Activated CD8-positive, alpha-beta memory T cell treated with anti-CD3 and anti-CD28 coated beads for 1 hour (primary cell): ENCODE data around the gene KCNQ5.

Experiments
- DNase-seq, 2 donors: peaks; one replicate each; pipeline ENCODE4 v3.0.0-alpha.2; 2020; ENCODE audit warnings: low read depth in 1 of 2; ENCODE audit errors: extremely low read depth in 1 of 2

KCNQ5 gene

GRCh38 chr6:72832271-72832670 lies 210.4 kb downstream of the KCNQ5 start:
- DNase-seq: no peak

GRCh38 chr6:72835749-72836148 lies 213.9 kb downstream of the KCNQ5 start:
- DNase-seq: no peak

- DNase-seq: no peak
Measured at GRCh38 chr6:72836971-72837370, 215.1 kb downstream of the KCNQ5 start.

- DNase-seq: no peak
Measured at GRCh38 chr6:72841195-72841594, 219.3 kb downstream of the KCNQ5 start.

GRCh38 chr6:72842140-72842539 lies 220.3 kb downstream of the KCNQ5 start:
- no peak for DNase-seq

- DNase-seq: no peak
Measured at GRCh38 chr6:72844614-72845013, 222.8 kb downstream of the KCNQ5 start.

- no peak for DNase-seq
Measured at GRCh38 chr6:72849346-72849745, 227.5 kb downstream of the KCNQ5 start.

GRCh38 chr6:72850040-72850439 lies 228.2 kb downstream of the KCNQ5 start:
- no peak for DNase-seq

- no peak for DNase-seq
Measured at GRCh38 chr6:72850469-72850868, 228.6 kb downstream of the KCNQ5 start.

GRCh38 chr6:72855471-72855870 lies 233.6 kb downstream of the KCNQ5 start:
- no peak for DNase-seq

- no peak for DNase-seq
Measured at GRCh38 chr6:72856801-72857200, 234.9 kb downstream of the KCNQ5 start.

- no peak for DNase-seq
Measured at GRCh38 chr6:72857791-72858585, 236.1 kb downstream of the KCNQ5 start.

- DNase-seq: no peak
Measured at GRCh38 chr6:72861059-72861458, 239.2 kb downstream of the KCNQ5 start.

- DNase-seq: no peak
Measured at GRCh38 chr6:72861935-72862432, 240.1 kb downstream of the KCNQ5 start.

- DNase-seq: no peak
Measured at GRCh38 chr6:72863131-72863530, 241.3 kb downstream of the KCNQ5 start.

GRCh38 chr6:72864236-72864635 lies 242.4 kb downstream of the KCNQ5 start:
- no peak for DNase-seq

- DNase-seq: no peak
Measured at GRCh38 chr6:72864799-72865198, 242.9 kb downstream of the KCNQ5 start.

GRCh38 chr6:72865467-72865866 lies 243.6 kb downstream of the KCNQ5 start:
- DNase-seq: no peak

GRCh38 chr6:72869621-72870020 lies 247.8 kb downstream of the KCNQ5 start:
- no peak for DNase-seq

GRCh38 chr6:72873433-72873832 lies 251.6 kb downstream of the KCNQ5 start:
- DNase-seq: no peak

GRCh38 chr6:72876256-72876655 lies 254.4 kb downstream of the KCNQ5 start:
- DNase-seq: no peak

GRCh38 chr6:72886170-72886569 lies 264.3 kb downstream of the KCNQ5 start:
- no peak for DNase-seq

GRCh38 chr6:72890233-72890632 lies 268.4 kb downstream of the KCNQ5 start:
- DNase-seq: no peak
